PFSK-1 (cell line): Measurements from ENCODE around the gene CABLES2.

Experiments used
- FOXP2 ChIP-seq: optimal IDR thresholded peaks from 2 replicates; pipeline ENCODE3; 2011; ENCODE audit warnings: borderline replicate concordance, control low read depth, inconsistent platforms; ENCODE audit not compliant: insufficient read depth; ENCODE audit errors: extremely low read length, extremely low read depth
- POLR2AphosphoS5 ChIP-seq: IDR thresholded peaks from 2 replicates; pipeline ENCODE4 v1.6.1; 2012; ENCODE audit warnings: low read depth, mild to moderate bottlenecking, control low read depth, low read length, moderate library complexity
- SIN3A ChIP-seq: IDR thresholded peaks from 2 replicates; pipeline ENCODE4 v1.6.1; 2012; ENCODE audit warnings: mild to moderate bottlenecking, low read length, moderate library complexity, borderline replicate concordance; ENCODE audit not compliant: insufficient read depth
- TAF1 ChIP-seq: IDR thresholded peaks from 2 replicates; pipeline ENCODE4 v1.6.1; 2012; ENCODE audit warnings: low read length, control low read depth, borderline replicate concordance; ENCODE audit not compliant: insufficient read depth
- TF ChIP-seq, protein P1 (sequence below), 2 experiments: IDR thresholded peaks; 2 replicates each; pipeline versions ENCODE4 v1.6.1 to v1.8.0; 2011 to 2012; ENCODE audit warnings: low read depth in 2 of 2, low read length in 2 of 2, control low read depth in 1 of 2, inconsistent platforms in 1 of 2, mild to moderate bottlenecking in 1 of 2, moderate library complexity in 1 of 2; ENCODE audit not compliant: insufficient read depth in 1 of 2

Gene CABLES2

DNA sequence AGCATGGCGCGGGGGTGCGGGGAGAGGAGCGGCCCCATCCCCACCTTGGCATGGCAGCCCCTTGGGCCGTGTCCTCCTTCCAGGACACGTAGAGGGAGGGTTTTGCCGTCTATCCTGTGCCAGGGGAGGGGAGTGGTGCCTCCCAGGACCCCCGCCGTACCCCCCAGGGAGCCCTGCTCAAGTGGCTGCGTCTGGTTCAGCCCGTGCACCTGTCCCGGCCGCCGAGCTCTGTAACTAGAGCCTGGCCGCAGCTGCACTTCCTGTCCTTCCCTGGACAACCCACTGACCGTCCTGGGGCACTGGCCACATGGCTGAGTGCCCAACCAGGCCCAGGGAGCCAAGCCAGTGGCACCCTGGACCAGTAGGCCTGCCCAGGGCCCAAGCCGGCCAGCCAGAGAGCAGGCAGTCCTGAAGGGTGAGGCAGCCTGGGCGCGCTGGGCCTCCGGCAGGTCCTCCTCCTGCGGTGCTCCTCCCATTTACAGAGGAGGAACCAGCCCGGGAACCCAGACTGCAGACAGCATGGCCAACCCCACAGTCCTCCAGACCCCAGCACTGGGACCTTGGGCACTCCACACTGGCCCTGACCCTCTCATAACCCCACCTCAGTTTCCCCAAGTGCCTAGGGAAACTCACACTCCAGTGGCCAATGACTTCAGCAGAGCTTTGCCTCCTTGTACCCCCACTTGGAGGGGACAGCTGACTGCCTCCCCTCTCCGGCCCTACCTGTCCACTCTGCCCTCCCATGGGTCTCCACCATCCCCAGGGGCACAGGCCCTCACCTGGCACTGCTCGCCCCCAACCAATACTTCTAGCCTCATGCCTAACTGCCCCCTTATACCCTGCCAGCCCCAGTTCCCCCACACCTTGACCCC is 48.7 kb downstream of the CABLES2 start:
- no peak for TF ChIP-seq TAF1
- peak; percentile 73 for TF ChIP-seq FOXP2
- no peak for TF ChIP-seq POLR2AphosphoS5

DNA sequence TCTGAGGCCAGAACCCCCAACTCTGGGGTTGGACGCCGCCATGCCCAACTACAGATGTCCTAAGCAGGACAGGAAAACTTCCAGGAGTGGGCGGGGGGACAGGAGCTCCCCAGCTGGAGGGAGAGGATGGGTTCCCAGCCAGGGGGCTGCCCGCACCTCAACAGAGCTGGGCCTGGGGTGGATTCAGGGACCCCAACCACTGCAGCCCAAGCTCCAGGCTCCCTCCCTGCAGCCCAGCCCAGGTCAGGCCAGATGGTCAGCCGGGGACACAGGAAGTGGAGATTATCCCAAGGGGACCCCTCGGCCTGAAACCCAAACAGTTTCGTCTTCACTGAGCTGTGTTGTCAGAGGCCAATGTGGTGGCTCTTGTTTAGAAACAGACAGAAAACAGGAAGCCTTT is 49.4 kb downstream of the CABLES2 start:
- no peak for TF ChIP-seq POLR2AphosphoS5
- TF ChIP-seq, protein P1, sequence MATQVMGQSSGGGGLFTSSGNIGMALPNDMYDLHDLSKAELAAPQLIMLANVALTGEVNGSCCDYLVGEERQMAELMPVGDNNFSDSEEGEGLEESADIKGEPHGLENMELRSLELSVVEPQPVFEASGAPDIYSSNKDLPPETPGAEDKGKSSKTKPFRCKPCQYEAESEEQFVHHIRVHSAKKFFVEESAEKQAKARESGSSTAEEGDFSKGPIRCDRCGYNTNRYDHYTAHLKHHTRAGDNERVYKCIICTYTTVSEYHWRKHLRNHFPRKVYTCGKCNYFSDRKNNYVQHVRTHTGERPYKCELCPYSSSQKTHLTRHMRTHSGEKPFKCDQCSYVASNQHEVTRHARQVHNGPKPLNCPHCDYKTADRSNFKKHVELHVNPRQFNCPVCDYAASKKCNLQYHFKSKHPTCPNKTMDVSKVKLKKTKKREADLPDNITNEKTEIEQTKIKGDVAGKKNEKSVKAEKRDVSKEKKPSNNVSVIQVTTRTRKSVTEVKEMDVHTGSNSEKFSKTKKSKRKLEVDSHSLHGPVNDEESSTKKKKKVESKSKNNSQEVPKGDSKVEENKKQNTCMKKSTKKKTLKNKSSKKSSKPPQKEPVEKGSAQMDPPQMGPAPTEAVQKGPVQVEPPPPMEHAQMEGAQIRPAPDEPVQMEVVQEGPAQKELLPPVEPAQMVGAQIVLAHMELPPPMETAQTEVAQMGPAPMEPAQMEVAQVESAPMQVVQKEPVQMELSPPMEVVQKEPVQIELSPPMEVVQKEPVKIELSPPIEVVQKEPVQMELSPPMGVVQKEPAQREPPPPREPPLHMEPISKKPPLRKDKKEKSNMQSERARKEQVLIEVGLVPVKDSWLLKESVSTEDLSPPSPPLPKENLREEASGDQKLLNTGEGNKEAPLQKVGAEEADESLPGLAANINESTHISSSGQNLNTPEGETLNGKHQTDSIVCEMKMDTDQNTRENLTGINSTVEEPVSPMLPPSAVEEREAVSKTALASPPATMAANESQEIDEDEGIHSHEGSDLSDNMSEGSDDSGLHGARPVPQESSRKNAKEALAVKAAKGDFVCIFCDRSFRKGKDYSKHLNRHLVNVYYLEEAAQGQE (IDR thresholded peaks at IDR 0.05; ENCODE audit: insufficient read depth in 1 of 2, low read depth in 2 of 2, low read length in 2 of 2), result no peak
- TF ChIP-seq TAF1, result no peak
- TF ChIP-seq FOXP2, result no peak
- no peak for TF ChIP-seq SIN3A

DNA sequence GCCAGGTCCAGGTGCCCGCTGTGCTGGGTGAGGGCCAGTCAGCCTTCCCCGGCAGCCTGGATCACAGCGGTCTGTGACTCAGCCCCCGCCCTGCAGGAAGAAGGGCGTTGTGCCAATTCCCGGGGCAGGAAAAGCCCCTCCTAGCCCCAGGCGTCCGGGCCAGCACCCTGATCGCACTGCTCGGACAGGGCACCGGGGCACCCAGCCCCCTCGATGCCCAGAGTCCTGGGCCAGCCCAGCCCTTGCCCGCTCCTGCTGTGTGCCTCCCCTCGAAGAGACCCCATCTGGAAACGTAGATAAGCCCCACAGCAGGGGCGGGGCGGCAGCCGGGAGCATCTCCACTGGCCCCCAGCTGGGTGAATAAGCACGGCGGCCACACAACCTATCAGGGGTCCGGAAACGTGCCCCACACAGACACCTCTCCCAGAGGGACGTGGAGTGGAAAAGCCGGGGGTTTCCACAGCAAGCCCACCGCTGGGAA is 49.9 kb downstream of the CABLES2 start:
- TF ChIP-seq, protein P1 (IDR thresholded peaks at IDR 0.05; ENCODE audit: insufficient read depth in 1 of 2, low read depth in 2 of 2, low read length in 2 of 2), result no peak
- TF ChIP-seq SIN3A (no peak), POLR2AphosphoS5 (no peak), FOXP2 (no peak), TAF1 (no peak)

DNA sequence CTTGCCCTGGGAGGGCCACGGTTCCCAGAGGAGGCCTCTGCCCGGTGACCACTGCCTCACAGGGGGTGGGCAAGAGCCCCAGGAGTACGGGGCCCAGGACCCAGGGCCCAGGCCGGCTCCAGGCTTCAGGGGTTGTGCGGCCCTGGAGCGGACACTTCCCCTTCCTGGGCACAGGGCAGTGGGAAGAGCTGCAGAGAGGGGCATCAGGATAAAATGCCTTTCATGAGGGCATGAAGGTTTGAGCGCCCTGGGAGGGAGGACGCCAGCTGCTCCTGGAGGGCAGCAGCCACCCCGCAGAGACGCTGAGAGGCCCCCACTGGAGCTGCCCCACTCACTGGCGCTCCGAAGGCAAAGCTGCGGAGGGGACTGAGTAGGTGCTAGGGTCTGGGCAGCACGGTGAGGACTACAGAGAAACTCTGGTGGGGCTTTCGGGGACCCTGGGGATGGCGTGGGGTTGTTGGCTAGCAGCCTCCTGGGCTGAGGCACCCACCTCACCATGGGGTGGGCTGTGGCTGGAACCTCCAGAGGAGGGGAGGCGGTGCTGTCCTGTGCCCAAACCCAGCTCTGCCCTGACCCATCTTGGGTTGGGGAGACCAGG is 50.4 kb downstream of the CABLES2 start:
- TF ChIP-seq SIN3A (no peak), FOXP2 (no peak), POLR2AphosphoS5 (no peak), TAF1 (no peak)
- TF ChIP-seq, protein P1 (IDR thresholded peaks at IDR 0.05; ENCODE audit: insufficient read depth in 1 of 2, low read depth in 2 of 2, low read length in 2 of 2), result no peak

DNA sequence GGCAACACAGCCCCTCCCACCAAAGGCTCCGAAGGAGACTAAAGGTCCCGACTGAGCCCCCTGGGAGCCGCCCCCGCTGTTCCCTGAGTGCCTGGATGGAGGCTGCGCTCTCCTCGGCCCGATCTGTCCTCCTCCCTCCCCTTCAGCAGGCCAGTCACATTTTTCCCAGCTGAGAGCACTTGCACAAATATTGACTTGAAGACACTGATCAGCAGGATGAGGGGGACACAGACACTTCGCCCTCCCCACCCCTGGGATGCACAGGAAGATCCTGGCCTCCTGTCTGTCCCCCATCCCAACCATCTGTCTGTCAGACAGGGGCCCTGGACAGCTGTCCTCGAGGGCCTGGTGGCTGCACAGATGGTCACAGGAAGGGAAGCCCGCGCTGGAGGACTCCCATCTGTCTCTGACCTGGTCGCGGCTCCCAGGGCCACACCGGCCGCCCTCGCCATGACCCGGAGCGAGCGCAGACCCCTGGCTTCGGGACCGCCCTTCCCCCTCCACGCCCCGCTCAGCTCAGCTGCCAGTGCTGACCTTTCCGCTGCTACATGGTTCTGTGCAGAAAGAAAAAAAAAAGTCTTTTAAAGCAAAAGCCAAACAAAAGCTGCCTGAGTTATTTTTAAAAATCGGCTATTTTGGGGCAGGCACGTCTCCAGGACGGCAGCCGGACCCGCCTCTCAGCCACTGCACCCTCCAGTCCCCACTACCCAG is 51.1 kb downstream of the CABLES2 start:
- TF ChIP-seq, protein P1 (IDR thresholded peaks at IDR 0.05; ENCODE audit: insufficient read depth in 1 of 2, low read depth in 2 of 2, low read length in 2 of 2), result no peak
- no peak for TF ChIP-seq SIN3A
